H9 (cell line): Measurements from ENCODE around the gene CEP164. TPM values are rescaled to one million over a fixed set of nuclear protein-coding genes. Genes with fewer than 3 reads are reported as not detected.

Experiments used
- DNase-seq: peaks from one replicate; pipeline ENCODE4 v3.0.0-alpha.2; 2017
- H2AFZ ChIP-seq: one replicate; pipeline ENCODE4 v1.6.1; 2013; ENCODE audit warnings: mild to moderate bottlenecking, low read length, control low read depth, moderate library complexity
- H2AK5ac ChIP-seq: 2 replicates; pipeline ENCODE4 v1.6.1; 2013; ENCODE audit warnings: low read length, control low read depth, mixed read lengths; ENCODE audit not compliant: insufficient read length
- H2BK120ac ChIP-seq: one replicate; pipeline ENCODE4 v1.6.1; 2013; ENCODE audit warnings: low read depth, mild to moderate bottlenecking, low read length, control low read depth, inconsistent platforms; ENCODE audit not compliant: poor library complexity, severe bottlenecking
- H2BK12ac ChIP-seq: 2 replicates; pipeline ENCODE4 v1.6.1; 2013; ENCODE audit warnings: low read length, control low read depth, mixed read lengths, low read depth; ENCODE audit not compliant: insufficient read length
- H2BK15ac ChIP-seq: 2 replicates; pipeline ENCODE4 v1.6.1; 2013; ENCODE audit warnings: low read depth, low read length, control low read depth
- H2BK20ac ChIP-seq: one replicate; pipeline ENCODE4 v1.6.1; 2013; ENCODE audit warnings: low read depth, mild to moderate bottlenecking, low read length, control low read depth, inconsistent platforms; ENCODE audit not compliant: poor library complexity, severe bottlenecking
- H2BK5ac ChIP-seq: 2 replicates; pipeline ENCODE4 v1.6.1; 2013; ENCODE audit warnings: low read length, control low read depth, mixed read lengths; ENCODE audit not compliant: insufficient read length
- H3K14ac ChIP-seq: 2 replicates; pipeline ENCODE4 v1.6.1; 2013; ENCODE audit warnings: low read length, control low read depth; ENCODE audit not compliant: insufficient read depth
- H3K18ac ChIP-seq: 2 replicates; pipeline ENCODE4 v1.6.1; 2013; ENCODE audit warnings: low read depth, mild to moderate bottlenecking, mixed read lengths, low read length, control low read depth; ENCODE audit not compliant: insufficient read length
- H3K23ac ChIP-seq: 2 replicates; pipeline ENCODE4 v1.6.1; 2013; ENCODE audit warnings: low read length, control low read depth, mixed read lengths, low read depth; ENCODE audit not compliant: insufficient read length
- H3K23me2 ChIP-seq: 2 replicates; pipeline ENCODE4 v1.6.1; 2013; ENCODE audit warnings: low read depth, mild to moderate bottlenecking, mixed read lengths, low read length, control low read depth; ENCODE audit not compliant: insufficient read length, poor library complexity, severe bottlenecking
- H3K27ac ChIP-seq: 2 replicates; pipeline ENCODE4 v1.5.1; 2013; ENCODE audit warnings: low read length, control low read depth, mixed read lengths, low read depth; ENCODE audit not compliant: insufficient read length
- H3K27me3 ChIP-seq: 2 replicates; pipeline ENCODE4 v1.6.1; 2013; ENCODE audit warnings: low read length, control low read depth, inconsistent platforms; ENCODE audit not compliant: insufficient read depth
- H3K4ac ChIP-seq: 2 replicates; pipeline ENCODE4 v1.6.1; 2013; ENCODE audit warnings: low read depth, mild to moderate bottlenecking, control low read depth, inconsistent platforms, low read length, moderate library complexity
- H3K4me1 ChIP-seq: 2 replicates; pipeline ENCODE4 v1.6.1; 2013; ENCODE audit warnings: low read length, control low read depth, inconsistent platforms; ENCODE audit not compliant: insufficient read depth
- H3K4me2 ChIP-seq: 2 replicates; pipeline ENCODE4 v1.6.1; 2013; ENCODE audit warnings: low read length, control low read depth, mixed read lengths; ENCODE audit not compliant: insufficient read length, insufficient read depth
- H3K56ac ChIP-seq: 2 replicates; pipeline ENCODE4 v1.6.1; 2013; ENCODE audit warnings: low read depth, mild to moderate bottlenecking, mixed read lengths, low read length, control low read depth; ENCODE audit not compliant: insufficient read length
- H3K79me1 ChIP-seq: 2 replicates; pipeline ENCODE4 v1.6.1; 2013; ENCODE audit warnings: low read depth, mild to moderate bottlenecking, moderate library complexity, low read length, control low read depth, inconsistent platforms; ENCODE audit not compliant: insufficient read depth, poor library complexity, severe bottlenecking
- H3K79me2 ChIP-seq: 2 replicates; pipeline ENCODE4 v1.6.1; 2013; ENCODE audit warnings: low read length, control low read depth, inconsistent platforms; ENCODE audit not compliant: insufficient read depth
- H3K9ac ChIP-seq: 2 replicates; pipeline ENCODE4 v1.6.1; 2013; ENCODE audit warnings: low read length, control low read depth, mixed read lengths; ENCODE audit not compliant: insufficient read length; ENCODE audit errors: extremely low read depth
- H3K9me3 ChIP-seq: one replicate; pipeline ENCODE4 v1.6.1; 2013; ENCODE audit warnings: low read depth, low read length, inconsistent platforms; ENCODE audit not compliant: control insufficient read depth
- H3T11ph ChIP-seq: one replicate; pipeline ENCODE4 v1.6.1; 2013; ENCODE audit warnings: mild to moderate bottlenecking, low read length, control low read depth, inconsistent platforms
- H4K20me1 ChIP-seq: one replicate; pipeline ENCODE4 v1.6.1; 2013; ENCODE audit not compliant: control insufficient read depth, insufficient read length, insufficient read depth
- H4K5ac ChIP-seq: 2 replicates; pipeline ENCODE4 v1.6.1; 2013; ENCODE audit warnings: low read depth, mild to moderate bottlenecking, mixed read lengths, low read length, control low read depth; ENCODE audit not compliant: insufficient read length
- H4K8ac ChIP-seq: replicated peaks from 2 replicates; pipeline ENCODE4 v1.6.1; 2013; ENCODE audit warnings: low read length, control low read depth, mixed read lengths, low read depth; ENCODE audit not compliant: insufficient read length
- H4K91ac ChIP-seq: 2 replicates; pipeline ENCODE4 v1.6.1; 2013; ENCODE audit warnings: low read depth, mild to moderate bottlenecking, moderate library complexity, mixed read lengths, low read length, control low read depth; ENCODE audit not compliant: insufficient read length
- H3K27ac Mint-ChIP-seq, 3 experiments: 2 replicates in 2 of 3; 3 replicates in 1 of 3; pipeline ENCODE4 v1.8.0; 2020 to 2021; ENCODE audit warnings: mixed read lengths in 3 of 3, mild to moderate bottlenecking in 1 of 3, moderate library complexity in 1 of 3
- H3K27me3 Mint-ChIP-seq: 2 replicates; pipeline ENCODE4 v1.8.0; 2021; ENCODE audit warnings: low read depth, mild to moderate bottlenecking, moderate library complexity, mixed read lengths
- H3K36me3 Mint-ChIP-seq, 3 experiments: 2 replicates in 2 of 3; 3 replicates in 1 of 3; pipeline ENCODE4 v1.8.0; 2020 to 2021; ENCODE audit warnings: low read depth in 3 of 3, mixed read lengths in 3 of 3; ENCODE audit not compliant: insufficient read depth in 1 of 3
- H3K4me1 Mint-ChIP-seq, 2 experiments: 2 replicates each; pipeline ENCODE4 v1.8.0; 2020; ENCODE audit warnings: mixed read lengths in 2 of 2
- H3K4me3 Mint-ChIP-seq, 2 experiments: 2 replicates in 1 of 2; 3 replicates in 1 of 2; pipeline ENCODE4 v1.8.0; 2020 to 2021; ENCODE audit warnings: mild to moderate bottlenecking in 2 of 2, mixed read lengths in 2 of 2, moderate library complexity in 1 of 2
- H3K9me3 Mint-ChIP-seq, 2 experiments: 2 replicates in 1 of 2; 3 replicates in 1 of 2; pipeline ENCODE4 v1.8.0; 2020; ENCODE audit warnings: mild to moderate bottlenecking in 2 of 2, mixed read lengths in 2 of 2, moderate library complexity in 1 of 2
- CTCF ChIP-seq: fragments of 200-600 bp; sonication (generic); conservative IDR thresholded peaks from 3 replicates; pipeline ENCODE4 v1.8.0; 2021; ENCODE audit warnings: antibody characterized with exemption, mild to moderate bottlenecking
- WGBS: extraction: QIAGEN DNeasy Blood & Tissue Kit; methylation state at CpG from one replicate; pipeline ENCODE4 v1.1.7; 2013; ENCODE audit warnings: missing lambda C conversion rate, low lambda C conversion rate, mixed read lengths; ENCODE audit not compliant: insufficient read length; ENCODE audit errors: extremely low coverage; 5-methylcytosine and 5-hydroxymethylcytosine counted together
- total RNA-seq: library from RNA; stranded (reverse); gene quantifications from 2 replicates; pipeline ENCODE4 v1.2.1, GENCODE V29; 2021

The CEP164 gene
- total RNA-seq, 1 experiment from 2014 or later, result 24.9 TPM

GRCh38 chr11:117366248-117366647, 38.6 kb downstream of the CEP164 start:
- no peaks in the 10 kb centered on the region for H3K79me1 ChIP-seq
- no peaks in the 10 kb centered on the region for H3K23me2 ChIP-seq
- no peaks in the 10 kb centered on the region for H3K27me3 ChIP-seq
- no peak overlapping the region for H3K56ac ChIP-seq
- no peak for DNase-seq
- no peak overlapping the region for H3K27ac ChIP-seq
- H2BK20ac ChIP-seq, result no peak overlapping the region
- no peak overlapping the region for H2BK15ac ChIP-seq
- H4K8ac ChIP-seq, result no peak overlapping the region
- no peak overlapping the region for H3K23ac ChIP-seq
- no peak overlapping the region for H2BK12ac ChIP-seq
- WGBS, result no CpG with 5 or more reads among the region's 6 CpGs
- TF ChIP-seq CTCF, result peak; percentile 23; the same call in 1 of the 3 replicates
- H3K9me3 ChIP-seq, result no peaks in the 10 kb centered on the region
- H4K91ac ChIP-seq, result no peak overlapping the region
- H4K5ac ChIP-seq, result no peak overlapping the region
- H3K18ac ChIP-seq, result no peak overlapping the region
- Mint-ChIP-seq H3K36me3 (peaks cover 8 to 44% (median 43%) of the 10 kb centered on the region in 3 experiments; a peak in 6 of 7 replicates), H3K4me3 (no peak overlapping the region), H3K4me1 (no peaks in the 10 kb centered on the region), H3K27ac (no peak overlapping the region; a peak in 2 of 7 replicates), H3K27me3 (no peaks in the 10 kb centered on the region), H3K9me3 (no peaks in the 10 kb centered on the region)
- H2BK120ac ChIP-seq, result no peak overlapping the region
- no peaks in the 10 kb centered on the region for H3K4me1 ChIP-seq
- H3K4ac ChIP-seq, result no peak overlapping the region
- H2AK5ac ChIP-seq, result no peak overlapping the region
- H4K20me1 ChIP-seq, result no peaks in the 10 kb centered on the region
- H3K9ac ChIP-seq, result no peak overlapping the region
- no peaks in the 10 kb centered on the region for H3K79me2 ChIP-seq
- H3K4me2 ChIP-seq, result no peak overlapping the region
- no peak overlapping the region for H2BK5ac ChIP-seq
- no peak overlapping the region for H2AFZ ChIP-seq
- H3T11ph ChIP-seq, result no peak overlapping the region
- H3K14ac ChIP-seq, result no peak overlapping the region
